Lower leg skin (tissue), 3 donors: ENCODE results near the gene ZNF397.

ENCODE experiments used
- POLR2A ChIP-seq, 2 donors: fragments of 450-650 bp; IDR thresholded peaks; one replicate each; pipeline ENCODE4 v1.6.1; 2016 to 2017; ENCODE audit warnings: antibody characterized with exemption in 2 of 2, mild to moderate bottlenecking in 1 of 2, moderate library complexity in 1 of 2
- TF ChIP-seq, protein P1 (sequence below), 3 donors: fragments of 450-650 bp; IDR thresholded peaks; one replicate each; pipeline ENCODE4 v1.5.1; 2016; ENCODE audit warnings: antibody characterized with exemption in 3 of 3, mild to moderate bottlenecking in 3 of 3, moderate library complexity in 2 of 3

DNA sequence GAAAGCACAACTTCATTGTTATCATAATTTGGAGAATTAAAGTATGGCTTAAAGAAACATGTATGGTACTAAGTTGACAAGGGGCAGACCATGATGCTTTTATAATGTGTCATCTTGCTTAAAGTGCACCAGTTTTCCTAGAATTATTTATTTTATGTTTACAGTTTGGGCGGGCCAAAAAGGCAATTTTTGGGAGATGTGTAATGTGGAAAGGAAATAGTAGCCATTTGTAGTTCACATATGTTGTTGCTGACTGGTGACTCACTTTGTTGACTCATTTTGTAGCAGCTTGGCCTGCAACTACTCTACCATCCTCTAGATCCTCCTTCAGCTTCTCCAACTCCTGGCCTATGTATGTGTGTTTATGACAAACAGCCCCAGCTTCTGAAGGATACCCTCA lies 41.5 kb downstream of the ZNF397 start:
- TF ChIP-seq, protein P1, sequence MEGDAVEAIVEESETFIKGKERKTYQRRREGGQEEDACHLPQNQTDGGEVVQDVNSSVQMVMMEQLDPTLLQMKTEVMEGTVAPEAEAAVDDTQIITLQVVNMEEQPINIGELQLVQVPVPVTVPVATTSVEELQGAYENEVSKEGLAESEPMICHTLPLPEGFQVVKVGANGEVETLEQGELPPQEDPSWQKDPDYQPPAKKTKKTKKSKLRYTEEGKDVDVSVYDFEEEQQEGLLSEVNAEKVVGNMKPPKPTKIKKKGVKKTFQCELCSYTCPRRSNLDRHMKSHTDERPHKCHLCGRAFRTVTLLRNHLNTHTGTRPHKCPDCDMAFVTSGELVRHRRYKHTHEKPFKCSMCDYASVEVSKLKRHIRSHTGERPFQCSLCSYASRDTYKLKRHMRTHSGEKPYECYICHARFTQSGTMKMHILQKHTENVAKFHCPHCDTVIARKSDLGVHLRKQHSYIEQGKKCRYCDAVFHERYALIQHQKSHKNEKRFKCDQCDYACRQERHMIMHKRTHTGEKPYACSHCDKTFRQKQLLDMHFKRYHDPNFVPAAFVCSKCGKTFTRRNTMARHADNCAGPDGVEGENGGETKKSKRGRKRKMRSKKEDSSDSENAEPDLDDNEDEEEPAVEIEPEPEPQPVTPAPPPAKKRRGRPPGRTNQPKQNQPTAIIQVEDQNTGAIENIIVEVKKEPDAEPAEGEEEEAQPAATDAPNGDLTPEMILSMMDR (IDR thresholded peaks at IDR 0.05): no peak
- no peak for TF ChIP-seq POLR2A (IDR thresholded peaks at IDR 0.05)
